TTC549 (cell line): ENCODE measurements around the gene FBXO9.
A peak's percentile ranks its signal among the peaks of the same experiment; 100 is the strongest.
"Not testable (repeated sequence)": the region's sequence is repeated elsewhere in the genome, so short reads cannot be mapped to it uniquely, and the experiment has no call there.

Source experiments
- FAIRE-seq: peaks from 2 replicates; lab custom pipeline; 2012; peaks lifted over from hg19 to GRCh38; lab: Jason Lieb, UNC

FBXO9 gene

GRCh38 chr6:53048431-53049195 is 16.6 kb upstream of the FBXO9 start:
- no peak for FAIRE-seq

- FAIRE-seq, result no peak
Measured at GRCh38 chr6:53049415-53049814, 15.8 kb upstream of the FBXO9 start.

GRCh38 chr6:53052152-53052551 is 13.1 kb upstream of the FBXO9 start:
- FAIRE-seq, result not testable (repeated sequence)

GRCh38 chr6:53054532-53054931 is 10.7 kb upstream of the FBXO9 start:
- no peak for FAIRE-seq

- FAIRE-seq, result no peak
Measured at GRCh38 chr6:53055873-53056272, 9.3 kb upstream of the FBXO9 start.

- no peak for FAIRE-seq
Measured at GRCh38 chr6:53056273-53056672, 8.9 kb upstream of the FBXO9 start.

DNA sequence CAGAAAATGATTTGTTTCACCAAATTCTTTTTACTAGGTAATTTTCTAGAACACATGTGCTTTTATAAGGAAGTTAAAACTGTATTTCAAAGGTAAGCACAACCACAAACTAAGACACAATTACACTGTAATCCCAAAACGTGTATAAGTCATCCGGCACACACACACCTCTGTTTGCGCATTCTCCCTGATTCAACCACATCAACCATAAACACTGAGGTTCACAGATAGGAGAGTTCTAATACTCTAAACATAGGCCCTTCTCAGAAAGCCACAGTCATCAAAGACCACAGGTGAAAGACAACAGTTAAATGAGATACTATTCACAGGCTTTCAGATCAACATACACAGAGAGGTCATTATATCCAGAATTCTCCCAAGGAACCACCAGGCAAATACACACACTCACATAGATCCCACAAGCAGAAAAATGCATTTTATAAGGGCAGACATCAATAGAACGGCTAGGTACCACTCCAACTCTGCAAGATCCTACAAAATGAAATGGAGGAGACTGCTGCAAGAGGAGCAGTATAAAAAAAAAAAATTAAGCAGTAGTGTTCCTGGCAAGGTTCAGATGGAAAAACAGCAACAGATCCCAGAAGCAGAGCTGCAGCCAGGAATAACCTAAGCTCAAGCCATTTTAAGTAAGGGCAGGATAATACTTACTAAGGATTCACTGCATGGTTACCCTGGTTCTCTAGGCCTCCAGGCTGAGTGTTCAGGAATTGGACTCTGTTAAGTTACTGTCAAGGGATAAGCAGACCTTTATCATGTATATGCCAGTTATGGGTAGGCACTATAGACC is 6.6 kb upstream of the FBXO9 start:
- FAIRE-seq, result no peak

DNA sequence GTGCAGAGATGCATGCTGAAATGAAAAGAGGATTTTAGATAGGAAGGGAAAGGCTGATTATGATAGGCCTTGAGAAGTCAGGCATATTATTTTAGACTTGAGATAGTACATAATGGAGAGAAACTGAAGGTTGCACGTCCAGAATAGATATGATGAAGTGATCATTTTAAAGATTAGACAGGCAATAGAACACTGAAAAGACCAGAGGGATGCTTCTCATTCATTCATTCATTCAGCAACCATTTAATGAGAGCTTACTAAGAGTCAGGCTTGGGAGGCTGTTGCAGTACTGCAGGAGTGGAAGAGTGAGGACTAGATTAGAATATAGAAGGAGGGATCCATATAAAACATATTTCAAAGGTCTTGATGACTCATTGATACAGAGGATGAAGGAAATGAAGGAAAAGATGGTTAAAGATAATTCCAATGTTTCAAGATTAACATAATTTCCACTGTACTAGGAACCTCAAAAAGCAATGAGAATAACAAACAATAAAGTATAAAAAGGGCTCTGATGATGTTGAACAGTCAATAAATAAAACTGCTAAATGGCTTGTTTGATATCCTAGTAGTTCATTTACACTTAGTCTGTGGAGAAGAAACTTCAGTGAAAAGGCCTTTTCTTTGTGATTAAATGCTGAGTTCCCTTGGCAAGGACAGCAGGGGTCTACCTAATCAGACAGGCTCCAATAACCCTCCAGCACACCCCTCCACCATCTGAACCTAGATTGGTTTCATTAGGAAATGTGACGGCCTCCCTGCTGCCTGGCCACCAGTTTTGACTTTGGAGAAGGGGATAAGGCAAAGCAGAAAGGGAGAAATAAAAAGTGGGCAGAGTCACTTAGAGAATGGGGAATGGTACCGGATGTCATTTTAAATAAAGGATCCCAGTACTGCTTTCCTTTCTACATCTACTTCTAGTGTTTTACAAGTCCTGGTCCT is 5.3 kb upstream of the FBXO9 start:
- no peak for FAIRE-seq

- FAIRE-seq, result no peak
Measured at GRCh38 chr6:53062169-53062539, 3.0 kb upstream of the FBXO9 start.

DNA sequence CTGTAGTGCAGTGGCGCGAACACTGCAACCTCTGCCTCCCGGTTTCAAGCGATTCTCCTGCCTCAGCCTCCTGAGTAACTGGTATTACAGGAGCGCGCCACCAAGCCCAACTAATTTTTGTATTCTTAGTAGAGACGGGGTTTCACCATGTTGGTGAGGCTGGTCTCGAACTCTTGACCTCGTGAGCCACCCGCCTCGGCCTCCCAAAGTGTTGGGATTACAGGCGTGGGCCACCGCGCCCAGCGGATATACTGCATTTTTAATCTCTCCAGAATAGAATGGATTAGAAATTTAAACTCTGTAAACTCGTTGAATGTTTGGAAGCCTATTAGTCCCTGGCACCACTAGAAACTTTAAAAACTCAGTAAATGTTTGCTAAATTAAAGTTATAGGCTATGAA is 949 bp upstream of the FBXO9 start:
- FAIRE-seq, result not testable (repeated sequence)

GRCh38 chr6:53064726-53065265 is 408 bp upstream of the FBXO9 start:
- FAIRE-seq, result peak; percentile 95

- no peak for FAIRE-seq
Measured at GRCh38 chr6:53066077-53066417, 843 bp downstream of the FBXO9 start.

DNA sequence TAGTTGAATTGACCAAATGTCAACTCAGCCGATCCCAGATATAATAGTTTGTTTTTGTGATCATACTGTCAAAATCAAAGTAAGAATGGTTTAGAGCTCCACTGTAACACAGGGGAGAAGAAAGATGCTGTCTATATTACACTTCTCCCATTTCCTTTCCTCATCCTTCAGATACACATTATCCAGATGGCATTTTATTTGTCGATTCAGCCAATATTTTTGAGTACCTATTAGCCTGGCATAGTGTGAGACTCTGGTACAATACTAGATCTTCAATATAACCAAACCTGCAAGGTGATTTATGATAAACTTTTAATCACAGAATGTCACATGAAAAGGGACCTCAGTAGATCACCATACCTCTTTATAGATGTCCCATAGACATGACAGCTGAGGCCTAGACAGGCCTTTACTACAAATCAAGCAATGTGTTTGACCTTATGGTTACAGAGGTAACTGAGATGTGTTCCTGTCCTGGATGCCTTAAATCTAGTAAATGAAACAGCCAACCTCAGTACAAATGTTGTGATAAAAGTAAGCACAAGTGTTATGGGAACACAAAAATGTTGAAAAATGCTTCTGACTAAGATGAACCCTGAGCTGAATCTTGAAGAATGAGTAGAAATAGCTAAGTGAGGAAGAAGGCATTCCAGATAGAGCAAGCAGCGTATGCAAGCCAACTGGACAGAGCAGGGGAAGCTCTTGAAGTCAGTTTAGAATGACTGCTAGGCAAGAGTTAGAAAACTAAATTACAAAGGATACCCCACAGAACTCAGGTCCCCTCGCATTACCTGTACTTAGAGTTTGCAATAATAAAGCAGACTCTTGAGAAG is 1.9 kb downstream of the FBXO9 start:
- FAIRE-seq, result no peak

- no peak for FAIRE-seq
Measured at GRCh38 chr6:53067849-53068361, 2.7 kb downstream of the FBXO9 start.

- FAIRE-seq, result no peak
Measured at GRCh38 chr6:53069427-53069826, 4.2 kb downstream of the FBXO9 start.

DNA sequence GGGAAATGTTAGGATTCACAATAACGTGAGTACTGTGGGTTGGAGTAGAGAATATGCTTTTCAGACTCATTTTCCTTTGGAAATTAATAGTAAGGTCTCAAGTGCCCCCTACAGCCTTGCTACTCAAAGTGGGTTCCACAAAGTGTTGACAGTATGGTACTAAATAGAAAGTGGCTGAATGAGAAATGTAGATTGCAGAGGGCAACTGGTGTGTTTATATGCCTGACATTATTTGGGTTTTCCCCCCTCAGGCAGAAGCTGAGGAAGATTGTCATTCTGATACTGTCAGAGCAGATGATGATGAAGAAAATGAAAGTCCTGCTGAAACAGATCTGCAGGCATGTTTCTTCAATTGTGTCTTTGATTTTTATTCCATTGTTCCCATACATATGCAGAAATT is 5.6 kb downstream of the FBXO9 start:
- FAIRE-seq, result no peak

DNA sequence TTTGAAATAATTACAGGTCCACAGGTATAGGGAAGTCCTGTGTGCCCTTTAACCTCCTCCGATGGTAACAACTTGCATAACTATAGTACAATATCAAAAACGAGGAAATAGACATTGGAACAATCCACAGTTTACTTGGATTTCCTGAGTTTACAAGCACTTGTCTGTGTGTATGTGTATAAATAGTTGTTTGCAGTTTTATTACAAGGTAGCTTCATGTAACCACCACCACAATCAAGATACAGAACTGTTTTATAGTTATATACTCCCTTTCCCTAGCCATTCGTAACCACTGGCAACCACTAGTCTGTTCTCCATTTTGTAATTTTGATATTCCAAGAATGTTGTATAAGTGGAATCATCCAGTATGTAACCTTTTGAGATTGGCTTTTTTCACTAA is 9.1 kb downstream of the FBXO9 start:
- no peak for FAIRE-seq

DNA sequence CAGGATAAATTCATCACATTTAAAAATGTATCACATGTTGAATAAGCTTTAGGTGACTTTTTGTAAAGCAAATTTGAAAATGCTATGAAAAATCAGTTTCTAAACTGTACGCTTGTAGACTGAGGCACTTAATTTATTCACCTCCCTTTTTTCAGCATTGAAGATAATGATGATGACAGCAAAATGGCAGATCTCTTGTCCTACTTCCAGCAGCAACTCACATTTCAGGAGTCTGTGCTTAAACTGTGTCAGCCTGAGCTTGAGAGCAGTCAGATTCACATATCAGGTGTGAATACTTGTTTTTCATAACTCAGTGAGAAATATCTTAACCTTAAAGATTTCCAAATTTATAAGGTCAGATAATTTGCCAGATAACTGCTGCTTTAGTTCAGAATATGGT is 15.6 kb downstream of the FBXO9 start:
- FAIRE-seq, result no peak

DNA sequence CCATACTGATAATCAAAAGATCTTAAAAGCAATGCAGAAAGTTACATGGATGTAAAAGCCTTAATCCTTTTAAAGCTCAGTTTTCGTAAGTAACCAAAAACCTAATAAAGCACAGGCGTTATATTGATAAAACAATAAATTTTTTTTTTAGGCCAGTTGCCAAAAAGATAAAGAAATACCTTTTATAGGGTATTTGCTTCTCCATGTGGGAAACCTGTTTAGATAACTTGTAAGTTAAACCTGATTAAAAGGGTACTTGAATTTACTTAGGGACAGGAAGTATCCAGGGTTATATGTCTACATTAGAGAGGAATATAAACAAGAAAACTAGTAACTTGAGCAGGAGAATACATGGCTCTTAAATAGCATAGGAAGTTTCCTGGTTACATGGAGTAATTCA is 21.1 kb downstream of the FBXO9 start:
- no peak for FAIRE-seq

GRCh38 chr6:53089948-53090347 is 24.7 kb downstream of the FBXO9 start:
- FAIRE-seq, result no peak

DNA sequence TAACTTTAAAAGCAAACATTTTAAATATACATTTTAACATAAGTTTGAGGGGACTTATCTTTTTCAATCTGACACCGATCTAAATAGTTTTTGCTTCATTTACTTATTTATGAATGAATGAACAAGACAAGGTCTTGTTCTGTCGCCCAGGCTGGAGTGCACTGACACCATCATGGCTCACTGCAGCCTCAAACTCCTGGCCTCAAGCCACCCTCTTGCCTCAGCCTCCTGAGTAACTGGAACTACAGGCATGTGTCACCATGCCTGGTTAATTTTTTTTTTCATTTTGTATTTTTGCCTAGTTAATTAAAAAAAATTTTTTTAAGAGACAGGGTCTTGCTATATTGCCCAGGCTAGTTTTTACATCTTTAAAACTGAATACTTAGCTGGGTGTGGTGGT is 25.4 kb downstream of the FBXO9 start:
- no peak for FAIRE-seq
